ENCODE data around the gene PSME3IP1.

Gene PSME3IP1

DNA sequence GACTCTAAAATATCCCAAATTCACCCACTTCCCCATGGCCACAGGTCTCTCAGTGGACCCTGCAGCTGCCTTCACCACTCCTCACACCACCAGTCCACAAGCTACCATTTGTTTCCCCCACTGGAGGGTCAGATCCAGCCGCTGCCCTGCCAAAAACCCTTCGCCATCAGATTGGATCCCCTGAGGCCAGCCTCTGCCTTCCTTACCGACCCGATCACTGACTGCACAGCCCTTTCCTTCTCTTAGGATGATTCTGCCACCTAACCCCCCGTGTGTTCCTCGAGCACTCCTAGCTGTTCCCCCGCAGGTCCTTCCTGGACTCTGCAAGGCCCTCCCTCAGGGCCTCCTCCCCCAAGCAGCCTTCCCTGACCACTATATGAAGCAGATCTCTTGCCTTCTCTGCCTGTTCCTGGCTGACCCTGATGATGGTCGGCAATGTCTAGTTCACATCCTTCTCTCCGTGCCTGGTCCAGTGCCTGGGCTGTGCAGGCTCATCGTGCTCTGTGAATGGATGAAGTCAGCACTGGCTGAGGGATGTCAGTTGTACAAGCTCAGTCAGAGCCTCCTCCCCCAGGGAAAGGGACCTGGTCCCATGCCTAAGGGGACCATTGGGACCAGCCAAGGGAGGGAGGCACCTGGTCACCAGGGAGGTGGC lies 47.4 kb downstream of the PSME3IP1 start:
- Histone ChIP-seq H3K79me2 (no peaks in the 10 kb centered on the region), H3K27me3 (ENCODE audit: control insufficient read depth, insufficient read depth, low read length) (no peaks in the 10 kb centered on the region), H3K36me3 (ENCODE audit: control insufficient read depth, insufficient read depth, low read length) (no peaks in the 10 kb centered on the region), H3K4me2 (ENCODE audit: low read length) (no peak overlapping the region), H3K27ac (no peak overlapping the region), H3K4me3 (ENCODE audit: low read depth, low read length) (no peak overlapping the region), H3K9ac (no peak overlapping the region), H3K4me1 (no peaks in the 10 kb centered on the region), H2AFZ (no peak overlapping the region), H3K9me3 (ENCODE audit: control insufficient read depth, low read length) (no peaks in the 10 kb centered on the region)
- TF ChIP-seq, protein P1, sequence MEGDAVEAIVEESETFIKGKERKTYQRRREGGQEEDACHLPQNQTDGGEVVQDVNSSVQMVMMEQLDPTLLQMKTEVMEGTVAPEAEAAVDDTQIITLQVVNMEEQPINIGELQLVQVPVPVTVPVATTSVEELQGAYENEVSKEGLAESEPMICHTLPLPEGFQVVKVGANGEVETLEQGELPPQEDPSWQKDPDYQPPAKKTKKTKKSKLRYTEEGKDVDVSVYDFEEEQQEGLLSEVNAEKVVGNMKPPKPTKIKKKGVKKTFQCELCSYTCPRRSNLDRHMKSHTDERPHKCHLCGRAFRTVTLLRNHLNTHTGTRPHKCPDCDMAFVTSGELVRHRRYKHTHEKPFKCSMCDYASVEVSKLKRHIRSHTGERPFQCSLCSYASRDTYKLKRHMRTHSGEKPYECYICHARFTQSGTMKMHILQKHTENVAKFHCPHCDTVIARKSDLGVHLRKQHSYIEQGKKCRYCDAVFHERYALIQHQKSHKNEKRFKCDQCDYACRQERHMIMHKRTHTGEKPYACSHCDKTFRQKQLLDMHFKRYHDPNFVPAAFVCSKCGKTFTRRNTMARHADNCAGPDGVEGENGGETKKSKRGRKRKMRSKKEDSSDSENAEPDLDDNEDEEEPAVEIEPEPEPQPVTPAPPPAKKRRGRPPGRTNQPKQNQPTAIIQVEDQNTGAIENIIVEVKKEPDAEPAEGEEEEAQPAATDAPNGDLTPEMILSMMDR (IDR thresholded peaks at IDR 0.05): no peak

DNA sequence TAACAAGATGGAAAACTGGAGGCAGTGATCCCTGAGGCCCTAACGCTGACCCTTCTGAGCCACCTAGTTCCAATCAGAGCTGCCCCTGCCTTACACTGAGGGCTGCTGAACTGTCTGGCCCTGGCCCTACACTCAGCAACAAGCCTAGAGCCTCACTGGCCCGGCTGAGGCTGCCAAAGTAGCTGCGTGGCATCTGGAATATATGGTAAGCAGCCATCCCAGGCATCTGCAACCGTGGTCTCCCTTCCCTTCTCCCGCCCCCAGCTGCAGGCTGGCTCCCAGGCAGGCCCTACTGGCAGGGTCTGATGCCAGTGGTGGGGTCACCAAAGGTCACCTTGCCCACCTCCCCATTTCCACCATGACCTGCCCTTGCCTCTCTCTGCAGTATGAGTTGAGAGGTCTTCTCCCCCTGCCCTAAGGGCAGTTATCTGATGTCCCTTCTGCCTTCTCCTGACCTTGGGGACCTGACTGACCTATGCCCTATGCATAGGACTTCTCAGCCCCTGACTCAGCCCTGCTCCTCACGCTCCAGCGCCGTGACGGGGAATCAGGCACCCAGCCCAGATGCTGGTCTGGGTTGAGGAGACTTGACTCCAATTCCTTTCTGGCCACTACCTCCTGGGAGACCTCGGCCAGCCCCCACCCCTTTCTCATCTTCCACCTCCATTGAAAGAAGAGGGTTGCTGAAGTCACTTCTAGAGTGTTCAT lies 48.1 kb downstream of the PSME3IP1 start:
- Histone ChIP-seq H3K4me1 (no peaks in the 10 kb centered on the region), H3K27ac (no peak overlapping the region), H3K9ac (no peak overlapping the region), H2AFZ (no peak overlapping the region), H3K36me3 (ENCODE audit: control insufficient read depth, insufficient read depth, low read length) (no peaks in the 10 kb centered on the region), H3K9me3 (ENCODE audit: control insufficient read depth, low read length) (no peaks in the 10 kb centered on the region), H3K4me3 (ENCODE audit: low read depth, low read length) (no peak overlapping the region), H3K27me3 (ENCODE audit: control insufficient read depth, insufficient read depth, low read length) (no peaks in the 10 kb centered on the region), H3K4me2 (ENCODE audit: low read length) (no peak overlapping the region), H3K79me2 (no peaks in the 10 kb centered on the region)
- TF ChIP-seq, protein P1 (IDR thresholded peaks at IDR 0.05): no peak

DNA sequence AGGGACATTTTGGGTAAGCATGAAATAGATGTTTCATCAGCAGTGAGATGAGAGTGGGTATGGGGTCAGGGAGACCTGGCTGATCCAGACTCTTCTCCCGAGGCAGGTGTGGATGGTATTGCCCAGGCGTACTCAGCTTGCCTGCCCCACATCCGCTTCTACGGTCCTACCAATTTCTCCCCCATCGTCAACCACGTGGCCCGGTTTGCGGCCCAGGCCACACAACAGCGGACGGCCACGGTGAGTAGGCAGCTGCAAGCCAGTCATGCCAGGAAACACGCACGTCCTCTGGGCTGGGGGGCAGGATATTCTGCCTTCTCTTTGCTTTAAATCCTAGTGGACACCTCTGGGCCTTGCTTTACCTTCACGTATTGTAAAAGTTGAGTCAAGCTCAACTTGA lies 48.8 kb downstream of the PSME3IP1 start:
- Histone ChIP-seq H3K27me3 (ENCODE audit: control insufficient read depth, insufficient read depth, low read length) (no peaks in the 10 kb centered on the region), H3K4me2 (ENCODE audit: low read length) (no peak overlapping the region), H3K4me1 (no peaks in the 10 kb centered on the region), H2AFZ (no peak overlapping the region), H3K36me3 (ENCODE audit: control insufficient read depth, insufficient read depth, low read length) (no peaks in the 10 kb centered on the region), H3K27ac (no peak overlapping the region), H3K9me3 (ENCODE audit: control insufficient read depth, low read length) (no peaks in the 10 kb centered on the region), H3K79me2 (no peaks in the 10 kb centered on the region), H3K9ac (no peak overlapping the region), H3K4me3 (ENCODE audit: low read depth, low read length) (no peak overlapping the region)
- TF ChIP-seq, protein P1 (IDR thresholded peaks at IDR 0.05): no peak

DNA sequence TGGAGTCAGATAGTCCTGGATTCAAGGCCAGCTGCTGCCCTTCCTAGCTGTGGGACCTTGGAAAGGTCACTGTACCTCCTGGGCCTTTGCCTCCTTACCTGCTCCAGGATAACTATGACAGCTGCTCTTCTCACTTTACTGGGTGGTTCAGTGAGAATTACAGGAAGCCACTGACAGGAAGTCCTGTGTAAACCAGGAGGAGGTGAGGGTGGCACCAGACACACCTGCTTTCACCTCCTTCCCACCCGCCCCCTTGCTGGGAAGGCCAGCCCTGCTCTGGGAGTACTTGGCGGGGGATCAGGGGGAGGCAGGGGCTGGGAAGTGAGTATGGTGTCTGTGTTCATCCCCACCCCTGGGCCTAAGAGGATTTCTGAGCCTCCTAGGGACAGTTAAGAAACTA lies 50.9 kb downstream of the PSME3IP1 start:
- Histone ChIP-seq H3K4me2 (ENCODE audit: low read length) (no peak overlapping the region), H3K79me2 (no peaks in the 10 kb centered on the region), H3K27me3 (ENCODE audit: control insufficient read depth, insufficient read depth, low read length) (no peaks in the 10 kb centered on the region), H3K9me3 (ENCODE audit: control insufficient read depth, low read length) (no peaks in the 10 kb centered on the region), H3K27ac (no peak overlapping the region), H3K4me3 (ENCODE audit: low read depth, low read length) (no peak overlapping the region), H3K36me3 (ENCODE audit: control insufficient read depth, insufficient read depth, low read length) (no peaks in the 10 kb centered on the region), H3K9ac (no peak overlapping the region), H3K4me1 (no peaks in the 10 kb centered on the region), H2AFZ (no peak overlapping the region)
- TF ChIP-seq, protein P1 (IDR thresholded peaks at IDR 0.05): no peak

DNA sequence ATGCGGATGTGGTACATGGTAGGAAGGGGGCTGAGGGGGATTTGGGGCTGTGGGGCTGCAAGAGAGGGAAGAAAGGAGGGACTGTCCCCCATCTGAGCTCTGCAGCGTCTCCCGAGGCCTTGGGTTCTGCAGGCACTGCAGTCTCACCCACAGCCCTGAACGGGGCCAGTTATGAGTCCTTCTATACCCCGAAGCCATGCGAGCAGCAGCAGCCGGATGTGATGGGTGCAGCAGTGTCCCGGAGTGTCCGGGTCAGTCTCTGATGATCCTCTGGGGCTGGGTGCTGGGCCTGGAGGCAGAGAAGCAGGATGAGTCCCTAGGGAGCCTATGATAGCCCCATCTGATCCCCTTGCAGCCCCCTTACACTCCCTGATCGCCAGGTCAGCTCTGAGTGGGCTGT lies 52.0 kb downstream of the PSME3IP1 start:
- Histone ChIP-seq H2AFZ (no peak overlapping the region), H3K27ac (no peak overlapping the region), H3K36me3 (ENCODE audit: control insufficient read depth, insufficient read depth, low read length) (no peaks in the 10 kb centered on the region), H3K9me3 (ENCODE audit: control insufficient read depth, low read length) (no peaks in the 10 kb centered on the region), H3K4me2 (ENCODE audit: low read length) (no peak overlapping the region), H3K9ac (no peak overlapping the region), H3K27me3 (ENCODE audit: control insufficient read depth, insufficient read depth, low read length) (no peaks in the 10 kb centered on the region), H3K79me2 (no peaks in the 10 kb centered on the region), H3K4me1 (no peaks in the 10 kb centered on the region), H3K4me3 (ENCODE audit: low read depth, low read length) (no peak overlapping the region)
- TF ChIP-seq, protein P1 (IDR thresholded peaks at IDR 0.05): no peak

Data from parathyroid adenoma (tissue), 2 donors.